SK-N-SH (cell line): ENCODE measurements around the gene ALG10B. TPM values are rescaled to one million over a fixed set of nuclear protein-coding genes. Genes with fewer than 3 reads are reported as not detected.

Experiments used
- CTCF ChIA-PET: fragments of 300-600, 350-600 bp; formaldehyde crosslinking; extraction: SDS; loops from one replicate; lab custom pipeline; 2021; lab: Yijun Ruan, JAX
- POLR2A ChIA-PET: fragments of 350-600 bp; sonication (Branson Sonifier 250); formaldehyde crosslinking; extraction: SDS; loops from one replicate; lab custom pipeline; 2020; ENCODE audit warnings: antibody characterized with exemption, inconsistent platforms; lab: Yijun Ruan, JAX
- DNase-seq: peaks from one replicate; pipeline ENCODE4 v3.0.0; 2012
- H2AFZ ChIP-seq: fragments of 200-600 bp; sonication (generic); 2 replicates; pipeline ENCODE4 v1.8.1; 2016; ENCODE audit warnings: antibody characterized with exemption, mild to moderate bottlenecking, low read depth
- H3F3A ChIP-seq: fragments of 200-600 bp; sonication (generic); replicated peaks from 2 replicates; pipeline ENCODE3; 2016; ENCODE audit warnings: antibody characterized with exemption, mild to moderate bottlenecking; ENCODE audit not compliant: insufficient read depth
- H3K27ac ChIP-seq, 2 experiments: fragments of 200-500 bp in 1 of 2; fragments of 200-600 bp in 1 of 2; sonication (Bioruptor generic) in 1 of 2; sonication (generic), shearing (Covaris generic) in 1 of 2; 2 replicates each; pipeline versions ENCODE4 v1.5.1 to v1.6.1; 2014 to 2016; ENCODE audit warnings: low read depth in 2 of 2, inconsistent platforms in 1 of 2, low read length in 1 of 2, mild to moderate bottlenecking in 1 of 2, mixed read lengths in 1 of 2
- H3K27me3 ChIP-seq: fragments of 200-600 bp; sonication (generic), shearing (Covaris generic); 2 replicates; pipeline ENCODE4 v1.6.1; 2016; ENCODE audit warnings: mixed run types; ENCODE audit not compliant: insufficient read depth
- H3K36me3 ChIP-seq, 2 experiments: fragments of 200-500 bp in 1 of 2; fragments of 200-600 bp in 1 of 2; sonication (Bioruptor generic) in 1 of 2; sonication (generic) in 1 of 2; replicated peaks in 1 of 2; 2 replicates each; pipeline versions ENCODE3 to v1.5.1; 2014 to 2016; ENCODE audit warnings: low read length in 1 of 2, mild to moderate bottlenecking in 1 of 2; ENCODE audit not compliant: insufficient read depth in 2 of 2, control insufficient read depth in 1 of 2
- H3K4me1 ChIP-seq, 2 experiments: fragments of 200-500 bp in 1 of 2; fragments of 200-600 bp in 1 of 2; sonication (Bioruptor generic) in 1 of 2; sonication (generic), shearing (Covaris generic) in 1 of 2; 2 replicates each; pipeline versions ENCODE4 v1.5.1 to v1.6.1; 2014 to 2016; ENCODE audit warnings: low read depth in 1 of 2, low read length in 1 of 2, mixed run types in 1 of 2; ENCODE audit not compliant: insufficient read depth in 2 of 2, control insufficient read depth in 1 of 2
- H3K4me2 ChIP-seq: fragments of 200-600 bp; sonication (generic), shearing (Covaris generic); 2 replicates; pipeline ENCODE4 v1.6.1; 2017; ENCODE audit warnings: mixed run types
- H3K4me3 ChIP-seq, 2 experiments: fragments of 200-500 bp in 1 of 2; fragments of 200-600 bp in 1 of 2; sonication (Bioruptor generic) in 1 of 2; sonication (generic), shearing (Covaris generic) in 1 of 2; 2 replicates each; pipeline versions ENCODE4 v1.5.1 to v1.8.1; 2014 to 2016; ENCODE audit warnings: low read depth in 2 of 2, inconsistent platforms in 1 of 2, low read length in 1 of 2, mild to moderate bottlenecking in 1 of 2, mixed read lengths in 1 of 2, moderate library complexity in 1 of 2
- H3K79me2 ChIP-seq: fragments of 200-600 bp; sonication (generic); 2 replicates; pipeline ENCODE4 v1.8.1; 2017; ENCODE audit warnings: mild to moderate bottlenecking; ENCODE audit not compliant: insufficient read depth
- H3K9ac ChIP-seq: fragments of 200-600 bp; sonication (generic); 2 replicates; pipeline ENCODE4 v1.6.1; 2017; ENCODE audit warnings: mixed run types
- H3K9me2 ChIP-seq: fragments of 200-600 bp; sonication (generic); 2 replicates; pipeline ENCODE4 v1.6.1; 2017; ENCODE audit warnings: mixed run types
- H3K9me3 ChIP-seq: fragments of 200-600 bp; sonication (generic); 2 replicates; pipeline ENCODE4 v1.6.1; 2017; ENCODE audit warnings: mixed run types, mild to moderate bottlenecking, moderate library complexity
- H4K20me1 ChIP-seq: fragments of 200-600 bp; sonication (generic); 2 replicates; pipeline ENCODE4 v1.6.1; 2017; ENCODE audit warnings: mild to moderate bottlenecking, mixed run types; ENCODE audit not compliant: insufficient read depth
- CHD2 ChIP-seq: fragments of 150-350 bp; IDR thresholded peaks from 2 replicates; pipeline ENCODE4 v1.6.1; 2018; ENCODE audit warnings: low read length; ENCODE audit not compliant: partially characterized antibody
- CTCF ChIP-seq: fragments of 200-600 bp; sonication (generic); IDR thresholded peaks from 2 replicates; pipeline ENCODE4 v1.6.1; 2017; ENCODE audit warnings: antibody characterized with exemption, mild to moderate bottlenecking, moderate library complexity
- FOSL2 ChIP-seq: IDR thresholded peaks from 2 replicates; pipeline ENCODE4 v1.4.0; 2012; ENCODE audit warnings: low read depth, mild to moderate bottlenecking, moderate library complexity, borderline replicate concordance
- FOXJ3 ChIP-seq: sonication (generic); formaldehyde crosslinking; IDR thresholded peaks from 2 replicates; pipeline ENCODE4 v1.5.1; 2020; ENCODE audit warnings: mild to moderate bottlenecking, missing genetic modification reagents
- GABPA ChIP-seq: IDR thresholded peaks from 2 replicates; pipeline ENCODE4 v1.4.0; 2012; ENCODE audit warnings: low read depth, mild to moderate bottlenecking
- GATA2 ChIP-seq: sonication (generic); formaldehyde crosslinking; IDR thresholded peaks from 2 replicates; pipeline ENCODE4 v1.5.0; 2020; ENCODE audit warnings: mild to moderate bottlenecking, missing genetic modification reagents
- JUND ChIP-seq: IDR thresholded peaks from 2 replicates; pipeline ENCODE4 v1.4.0; 2012
- MAX ChIP-seq: IDR thresholded peaks from 2 replicates; pipeline ENCODE4 v1.4.0; 2012; ENCODE audit warnings: low read depth
- MEF2A ChIP-seq: IDR thresholded peaks from 2 replicates; pipeline ENCODE4 v1.4.0; 2012; ENCODE audit warnings: low read depth, borderline replicate concordance
- MXI1 ChIP-seq: IDR thresholded peaks from 2 replicates; pipeline ENCODE4 v1.6.1; 2012; ENCODE audit warnings: mild to moderate bottlenecking, low read depth, low read length, improper control_type of control experiment
- NFIC ChIP-seq: IDR thresholded peaks from 2 replicates; pipeline ENCODE4 v1.4.0; 2012; ENCODE audit warnings: borderline replicate concordance
- PBX3 ChIP-seq: IDR thresholded peaks from 2 replicates; pipeline ENCODE4; 2012
- POLR2AphosphoS5 ChIP-seq: IDR thresholded peaks from 2 replicates; pipeline ENCODE4 v1.6.1; 2012; ENCODE audit warnings: low read depth, low read length
- REST ChIP-seq: IDR thresholded peaks from 2 replicates; pipeline ENCODE4 v1.6.1; 2012; ENCODE audit warnings: mild to moderate bottlenecking, low read depth, low read length, moderate library complexity
- SMC3 ChIP-seq: IDR thresholded peaks from 2 replicates; pipeline ENCODE4 v1.6.1; 2012; ENCODE audit warnings: low read depth, low read length, improper control_type of control experiment
- TCF12 ChIP-seq: IDR thresholded peaks from 2 replicates; pipeline ENCODE4 v1.4.0; 2012
- TEAD4 ChIP-seq: IDR thresholded peaks from 2 replicates; pipeline ENCODE4 v1.4.0; 2012; ENCODE audit warnings: mild to moderate bottlenecking, borderline replicate concordance; ENCODE audit not compliant: insufficient read depth
- USF2 ChIP-seq: fragments of 150-350 bp; IDR thresholded peaks from 2 replicates; pipeline ENCODE4 v1.6.1; 2017; ENCODE audit warnings: antibody characterized with exemption, low read length, low read depth, borderline replicate concordance
- YY1 ChIP-seq: IDR thresholded peaks from 2 replicates; pipeline ENCODE4 v1.4.0; 2012; ENCODE audit warnings: low read depth, mild to moderate bottlenecking
- ZBTB33 ChIP-seq: IDR thresholded peaks from 2 replicates; pipeline ENCODE4 v1.4.0; 2012; ENCODE audit warnings: low read depth, borderline replicate concordance
- WGBS: methylation state at CpG from one replicate; pipeline ENCODE4 v1.1.6; 2017; ENCODE audit warnings: low lambda C conversion rate; 5-methylcytosine and 5-hydroxymethylcytosine counted together
- polyA plus RNA-seq, 3 experiments: library from polyadenylated mRNA; depleted of rRNA; stranded (reverse); fragments of >200 nt; gene quantifications; 2 replicates each; pipeline ENCODE4 v1.2.3, GENCODE V29; 2012

Gene ALG10B
- polyA plus RNA-seq, 1 of the 3 experiments (the other 2 are of a cell fraction), result 2.6 TPM

- TF ChIP-seq CTCF (no peak), MEF2A (no peak), FOXJ3 (CRISPR knock-in tag) (no peak), FOSL2 (no peak), PBX3 (no peak), GATA2 (CRISPR knock-in tag) (no peak), NFIC (no peak)
Observed at GRCh38 chr12:38332814-38333213, 16.2 kb downstream of the ALG10B start (continued).

- Histone ChIP-seq H3K9ac (no peak overlapping the region), H3K36me3 (no peaks in the 10 kb centered on the region), H3K79me2 (no peaks in the 10 kb centered on the region), H3K4me2 (no peak overlapping the region), H3K9me2 (no peaks in the 10 kb centered on the region), H4K20me1 (no peaks in the 10 kb centered on the region), H3K4me3 (no peak overlapping the region), H3K9me3 (no peaks in the 10 kb centered on the region), H3K4me1 (no peaks in the 10 kb centered on the region), H3K27me3 (no peaks in the 10 kb centered on the region), H3K27ac (no peak overlapping the region), H2AFZ (no peak overlapping the region), H3F3A (no peaks in the 10 kb centered on the region)
- ChIA-PET POLR2A (no interaction called here), CTCF (no interaction called here)
- no peak for DNase-seq
- WGBS, result 7% methylated on average over 3 of the region's 3 CpGs
- TF ChIP-seq JUND, result no peak
- TF ChIP-seq MAX, result no peak
- TF ChIP-seq GABPA, result no peak
- TF ChIP-seq YY1, result no peak
- TF ChIP-seq MXI1, result no peak
- TF ChIP-seq TEAD4, result no peak
- no peak for TF ChIP-seq NFIC
- no peak for TF ChIP-seq POLR2AphosphoS5
- no peak for TF ChIP-seq CHD2
- no peak for TF ChIP-seq SMC3
- TF ChIP-seq TCF12, result no peak
- TF ChIP-seq FOSL2, result no peak
- TF ChIP-seq USF2, result no peak
- TF ChIP-seq REST, result no peak
- no peak for TF ChIP-seq ZBTB33
- TF ChIP-seq CTCF, result no peak
Observed at GRCh38 chr12:38342444-38342843, 25.9 kb downstream of the ALG10B start.
